Endodermal cell (in vitro differentiated cells): ENCODE results near the gene HPD. TPM values are rescaled to one million over a fixed set of nuclear protein-coding genes. Genes with fewer than 3 reads are reported as not detected.

Experiments used
- DNase-seq: peaks from one replicate; pipeline ENCODE4 v3.0.0-alpha.2; 2017
- H3K27ac ChIP-seq: 2 replicates; pipeline ENCODE4 v1.5.1; 2013; ENCODE audit warnings: mild to moderate bottlenecking, low read depth, low read length, moderate library complexity
- H3K27me3 ChIP-seq: 2 replicates; pipeline ENCODE4 v1.6.1; 2013; ENCODE audit warnings: mild to moderate bottlenecking, low read length, moderate library complexity; ENCODE audit not compliant: insufficient read depth, control insufficient read depth, poor library complexity, severe bottlenecking
- H3K36me3 ChIP-seq: 2 replicates; pipeline ENCODE4 v1.7.0; 2013; ENCODE audit warnings: mild to moderate bottlenecking, low read length, moderate library complexity; ENCODE audit not compliant: control insufficient read depth, insufficient read depth
- H3K4me1 ChIP-seq: one replicate; pipeline ENCODE4 v1.7.0; 2013; ENCODE audit warnings: low read length; ENCODE audit not compliant: control insufficient read depth, insufficient read depth
- H3K4me3 ChIP-seq: 2 replicates; pipeline ENCODE4 v1.5.1; 2013; ENCODE audit warnings: mild to moderate bottlenecking, low read length, moderate library complexity
- H3K9ac ChIP-seq: 2 replicates; pipeline ENCODE4 v1.6.1; 2013; ENCODE audit warnings: mild to moderate bottlenecking, low read length, moderate library complexity; ENCODE audit not compliant: poor library complexity, severe bottlenecking; ENCODE audit errors: extremely low read depth
- H3K9me3 ChIP-seq: 2 replicates; pipeline ENCODE4 v1.6.1; 2013; ENCODE audit warnings: mild to moderate bottlenecking, low read length, moderate library complexity; ENCODE audit not compliant: control insufficient read depth
- H3K27ac Mint-ChIP-seq: 2 replicates; pipeline ENCODE4 v1.8.0; 2020; ENCODE audit warnings: mixed read lengths
- H3K27me3 Mint-ChIP-seq: 2 replicates; pipeline ENCODE4 v1.8.0; 2021; ENCODE audit warnings: mild to moderate bottlenecking, mixed read lengths; ENCODE audit not compliant: insufficient read depth
- H3K36me3 Mint-ChIP-seq: 2 replicates; pipeline ENCODE4 v1.8.0; 2020; ENCODE audit warnings: low read depth, mixed read lengths
- H3K4me1 Mint-ChIP-seq: 2 replicates; pipeline ENCODE4 v1.8.0; 2020; ENCODE audit warnings: mixed read lengths
- H3K4me3 Mint-ChIP-seq: 2 replicates; pipeline ENCODE4 v1.8.0; 2020; ENCODE audit warnings: mild to moderate bottlenecking, moderate library complexity, mixed read lengths
- H3K9me3 Mint-ChIP-seq: 2 replicates; pipeline ENCODE4 v1.8.0; 2020; ENCODE audit warnings: mild to moderate bottlenecking, mixed read lengths
- WGBS, 2 experiments: methylation state at CpG; one replicate each; pipeline versions ENCODE4 v1.1.5 to v1.1.7; 2013; ENCODE audit warnings: missing lambda C conversion rate in 2 of 2, mixed read lengths in 1 of 2; ENCODE audit not compliant: insufficient coverage in 1 of 2, insufficient read length in 1 of 2; 5-methylcytosine and 5-hydroxymethylcytosine counted together
- total RNA-seq, 2 donors: library from RNA; stranded (reverse); fragmentation: NEBNext Ultra II Directional in 1 of 2; extraction: Animal tissue kit (Norgen Biotek cat#: 25700) in 1 of 2; gene quantifications; 2 replicates in 1 of 2; 3 replicates in 1 of 2; pipeline ENCODE4 v1.2.1, GENCODE V29; 2021
- TF ChIP-seq, protein P1 (sequence below): fragments of 200-600 bp; sonication (generic); conservative IDR thresholded peaks from 2 replicates; pipeline ENCODE4 v1.5.0; 2021; ENCODE audit warnings: antibody characterized with exemption, mild to moderate bottlenecking

Gene HPD
- total RNA-seq, 2 donors from 2014 or later, result 0.55 to 0.71 TPM

DNA sequence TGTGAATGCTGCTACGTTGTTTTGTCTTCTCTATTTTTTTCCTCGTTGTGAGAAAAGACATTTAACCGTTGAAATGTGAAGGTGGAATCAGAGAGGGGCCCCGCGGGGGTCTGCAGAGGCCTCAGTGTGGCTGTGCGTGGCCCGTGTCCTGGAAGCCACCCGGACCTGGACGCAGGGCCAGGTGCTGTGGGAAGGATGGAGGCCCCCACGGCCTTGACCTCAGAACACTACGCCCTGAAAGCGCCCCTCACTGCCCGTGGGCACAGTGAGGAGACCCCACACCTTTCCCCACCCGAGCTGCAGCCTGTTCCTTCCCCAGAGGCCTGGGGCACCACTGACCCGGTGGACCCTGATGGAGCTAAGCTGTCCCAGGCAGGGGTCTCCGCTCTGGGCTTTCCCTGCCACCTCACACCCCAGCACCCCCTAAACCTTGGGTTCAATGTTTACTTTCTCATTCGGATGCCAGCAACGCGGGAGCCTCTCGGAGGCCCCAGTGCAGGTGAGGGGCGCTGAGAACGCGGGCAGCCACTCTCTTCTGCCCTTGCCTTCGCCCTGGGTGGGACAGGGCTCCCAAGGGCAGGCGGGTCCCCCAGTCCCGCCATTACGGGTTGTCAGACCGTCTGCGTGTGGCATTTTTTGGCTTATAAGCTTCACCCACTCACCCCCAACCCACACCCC, 27.9 kb downstream of the HPD start:
- no peaks in the 10 kb centered on the region for H3K4me1 ChIP-seq
- H3K36me3 ChIP-seq, result peaks cover 53% of the 10 kb centered on the region
- Mint-ChIP-seq H3K27ac (no peak overlapping the region), H3K4me3 (no peak overlapping the region), H3K27me3 (peaks cover 1% of the 10 kb centered on the region), H3K9me3 (no peaks in the 10 kb centered on the region), H3K36me3 (peaks cover 59% of the 10 kb centered on the region), H3K4me1 (no peaks in the 10 kb centered on the region)
- no peaks in the 10 kb centered on the region for H3K27me3 ChIP-seq
- no peak overlapping the region for H3K9ac ChIP-seq
- H3K9me3 ChIP-seq, result no peaks in the 10 kb centered on the region
- 93 to 96% methylated on average over 14 to 29 of the region's 29 CpGs for WGBS, 2 experiments
- DNase-seq, result no peak
- no peak overlapping the region for H3K27ac ChIP-seq
- TF ChIP-seq, protein P1, sequence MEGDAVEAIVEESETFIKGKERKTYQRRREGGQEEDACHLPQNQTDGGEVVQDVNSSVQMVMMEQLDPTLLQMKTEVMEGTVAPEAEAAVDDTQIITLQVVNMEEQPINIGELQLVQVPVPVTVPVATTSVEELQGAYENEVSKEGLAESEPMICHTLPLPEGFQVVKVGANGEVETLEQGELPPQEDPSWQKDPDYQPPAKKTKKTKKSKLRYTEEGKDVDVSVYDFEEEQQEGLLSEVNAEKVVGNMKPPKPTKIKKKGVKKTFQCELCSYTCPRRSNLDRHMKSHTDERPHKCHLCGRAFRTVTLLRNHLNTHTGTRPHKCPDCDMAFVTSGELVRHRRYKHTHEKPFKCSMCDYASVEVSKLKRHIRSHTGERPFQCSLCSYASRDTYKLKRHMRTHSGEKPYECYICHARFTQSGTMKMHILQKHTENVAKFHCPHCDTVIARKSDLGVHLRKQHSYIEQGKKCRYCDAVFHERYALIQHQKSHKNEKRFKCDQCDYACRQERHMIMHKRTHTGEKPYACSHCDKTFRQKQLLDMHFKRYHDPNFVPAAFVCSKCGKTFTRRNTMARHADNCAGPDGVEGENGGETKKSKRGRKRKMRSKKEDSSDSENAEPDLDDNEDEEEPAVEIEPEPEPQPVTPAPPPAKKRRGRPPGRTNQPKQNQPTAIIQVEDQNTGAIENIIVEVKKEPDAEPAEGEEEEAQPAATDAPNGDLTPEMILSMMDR, result no peak
- no peak overlapping the region for H3K4me3 ChIP-seq

DNA sequence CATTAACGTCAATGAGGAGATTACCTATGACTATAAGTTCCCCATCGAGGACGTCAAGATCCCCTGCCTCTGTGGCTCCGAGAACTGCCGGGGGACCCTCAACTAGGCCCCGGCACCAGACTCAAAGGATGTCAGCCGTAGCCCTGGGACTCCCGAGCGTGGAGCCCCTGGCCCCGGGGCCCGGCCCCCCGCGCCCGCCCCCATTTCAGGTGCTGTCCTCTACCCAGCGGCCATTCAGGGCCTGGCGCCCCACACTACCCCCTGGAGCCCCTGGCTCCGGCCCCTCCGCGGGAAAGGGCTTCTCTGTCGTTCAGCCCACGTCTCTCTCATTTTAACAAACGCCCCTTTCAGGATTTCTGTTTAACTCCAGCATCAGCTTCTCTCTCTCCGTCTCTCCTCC, 28.5 kb downstream of the HPD start:
- Mint-ChIP-seq H3K27me3 (peaks cover 1% of the 10 kb centered on the region), H3K4me3 (no peak overlapping the region), H3K9me3 (no peaks in the 10 kb centered on the region), H3K27ac (no peak overlapping the region), H3K4me1 (no peaks in the 10 kb centered on the region), H3K36me3 (peaks cover 62% of the 10 kb centered on the region)
- no peaks in the 10 kb centered on the region for H3K9me3 ChIP-seq
- WGBS, 2 experiments, result 95 to 96% methylated on average over 17 to 23 of the region's 23 CpGs
- no peak for DNase-seq
- H3K27ac ChIP-seq, result no peak overlapping the region
- H3K36me3 ChIP-seq, result peaks cover 59% of the 10 kb centered on the region
- H3K4me3 ChIP-seq, result no peak overlapping the region
- TF ChIP-seq, protein P1, result no peak
- no peaks in the 10 kb centered on the region for H3K4me1 ChIP-seq
- H3K9ac ChIP-seq, result no peak overlapping the region
- no peaks in the 10 kb centered on the region for H3K27me3 ChIP-seq

DNA sequence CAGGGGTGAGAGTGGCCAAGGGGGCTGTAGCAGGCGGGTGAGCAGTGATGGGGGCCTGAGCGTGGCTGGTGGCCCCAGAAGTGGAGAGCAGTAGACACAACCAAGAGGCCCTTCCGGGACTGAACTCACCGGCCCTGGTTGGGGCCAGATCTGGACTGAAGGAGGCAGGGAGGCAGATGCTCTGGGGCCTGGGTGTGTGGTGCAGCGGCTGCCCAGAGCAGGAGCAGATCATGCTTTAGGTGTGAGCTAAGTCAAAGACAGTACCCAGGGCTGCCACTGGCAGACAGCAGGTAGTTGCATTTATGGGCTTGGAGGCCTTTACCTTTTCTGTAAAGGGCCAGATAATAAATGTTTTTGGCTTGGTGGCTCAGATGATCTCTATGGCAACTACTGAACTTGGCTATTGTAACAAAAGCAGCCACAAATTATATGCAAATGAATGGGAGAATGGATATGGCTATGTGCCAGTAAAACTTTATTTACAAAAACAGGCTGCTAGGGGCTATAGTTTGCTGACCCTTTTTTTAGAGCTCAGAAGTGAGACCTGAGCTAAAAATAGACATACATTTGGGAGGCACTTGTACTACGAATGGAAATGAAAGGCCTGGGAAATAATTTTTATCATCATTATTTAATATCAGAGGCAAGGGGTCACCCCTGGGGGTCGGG, 29.3 kb downstream of the HPD start:
- no peaks in the 10 kb centered on the region for H3K27me3 ChIP-seq
- peaks cover 66% of the 10 kb centered on the region for H3K36me3 ChIP-seq
- Mint-ChIP-seq H3K9me3 (no peaks in the 10 kb centered on the region), H3K27ac (no peak overlapping the region), H3K4me3 (no peak overlapping the region), H3K36me3 (peaks cover 69% of the 10 kb centered on the region), H3K4me1 (no peaks in the 10 kb centered on the region), H3K27me3 (peaks cover 1% of the 10 kb centered on the region)
- H3K27ac ChIP-seq, result no peak overlapping the region
- no peaks in the 10 kb centered on the region for H3K4me1 ChIP-seq
- H3K4me3 ChIP-seq, result no peak overlapping the region
- H3K9me3 ChIP-seq, result no peaks in the 10 kb centered on the region
- 93 to 100% methylated on average over 2 to 6 of the region's 7 CpGs for WGBS, 2 experiments
- DNase-seq, result no peak
- H3K9ac ChIP-seq, result no peak overlapping the region
- TF ChIP-seq, protein P1, result no peak
